Parathyroid adenoma (tissue), 2 donors: Measurements from ENCODE around the gene ZBTB38.

ENCODE experiments used
- H2AFZ ChIP-seq: fragments of 300-600 bp; sonication (generic); one replicate; pipeline ENCODE4 v1.7.0; 2017; ENCODE audit warnings: antibody characterized with exemption, mild to moderate bottlenecking
- H3K27ac ChIP-seq: fragments of 300-600 bp; sonication (generic); one replicate; pipeline ENCODE4 v1.7.0; 2017
- H3K27me3 ChIP-seq: fragments of 300-600 bp; sonication (generic); one replicate; pipeline ENCODE4 v1.7.0; 2017; ENCODE audit warnings: low read length; ENCODE audit not compliant: control insufficient read depth, insufficient read depth
- H3K36me3 ChIP-seq: fragments of 300-600 bp; sonication (generic); one replicate; pipeline ENCODE4 v1.7.0; 2017; ENCODE audit warnings: low read length; ENCODE audit not compliant: control insufficient read depth, insufficient read depth
- H3K4me1 ChIP-seq: fragments of 300-600 bp; sonication (generic); one replicate; pipeline ENCODE4 v1.7.0; 2017; ENCODE audit warnings: control low read depth
- H3K4me2 ChIP-seq: fragments of 300-600 bp; sonication (generic); one replicate; pipeline ENCODE4 v1.7.0; 2017; ENCODE audit warnings: low read length
- H3K4me3 ChIP-seq: fragments of 300-600 bp; sonication (generic); one replicate; pipeline ENCODE4 v1.7.0; 2017; ENCODE audit warnings: low read depth, low read length
- H3K79me2 ChIP-seq: fragments of 300-600 bp; sonication (generic); one replicate; pipeline ENCODE4 v1.7.0; 2017; ENCODE audit warnings: control low read depth
- H3K9ac ChIP-seq: fragments of 300-600 bp; sonication (generic); one replicate; pipeline ENCODE4 v1.7.0; 2017; ENCODE audit warnings: mild to moderate bottlenecking
- H3K9me3 ChIP-seq: fragments of 300-600 bp; sonication (generic); one replicate; pipeline ENCODE4 v1.7.0; 2017; ENCODE audit warnings: low read length; ENCODE audit not compliant: control insufficient read depth
- CTCF ChIP-seq: fragments of 300-600 bp; sonication (generic); IDR thresholded peaks from one replicate; pipeline ENCODE4 v1.7.0; 2017; ENCODE audit warnings: antibody characterized with exemption, mild to moderate bottlenecking
- donor health status: primary hyperparathyroidism.

ZBTB38 gene

GRCh38 chr3:141334627-141335250 is 33.6 kb upstream of the ZBTB38 start:
- TF ChIP-seq CTCF: no peak
- H3K4me2 ChIP-seq: no peak overlapping the region
- no peaks in the 10 kb centered on the region for H3K27me3 ChIP-seq

GRCh38 chr3:141335531-141336061 is 32.7 kb upstream of the ZBTB38 start:
- H2AFZ ChIP-seq: no peak overlapping the region
- no peaks in the 10 kb centered on the region for H3K27me3 ChIP-seq
- no peak overlapping the region for H3K4me2 ChIP-seq
- no peak overlapping the region for H3K9ac ChIP-seq
- H3K27ac ChIP-seq: no peak overlapping the region
- no peaks in the 10 kb centered on the region for H3K79me2 ChIP-seq
- H3K9me3 ChIP-seq: no peaks in the 10 kb centered on the region
- TF ChIP-seq CTCF: no peak
- H3K36me3 ChIP-seq: no peaks in the 10 kb centered on the region
- H3K4me3 ChIP-seq: no peak overlapping the region
- H3K4me1 ChIP-seq: no peaks in the 10 kb centered on the region

More at GRCh38 chr3:141334627-141335250, 33.6 kb upstream of the ZBTB38 start:
- no peak overlapping the region for H3K27ac ChIP-seq
- no peak overlapping the region for H3K9ac ChIP-seq
- no peaks in the 10 kb centered on the region for H3K36me3 ChIP-seq
- no peaks in the 10 kb centered on the region for H3K79me2 ChIP-seq
- H3K4me3 ChIP-seq: no peak overlapping the region
- H2AFZ ChIP-seq: no peak overlapping the region
- no peaks in the 10 kb centered on the region for H3K9me3 ChIP-seq
- H3K4me1 ChIP-seq: no peaks in the 10 kb centered on the region

- no peaks in the 10 kb centered on the region for H3K36me3 ChIP-seq
- no peaks in the 10 kb centered on the region for H3K9me3 ChIP-seq
- H3K79me2 ChIP-seq: no peaks in the 10 kb centered on the region
- no peak for TF ChIP-seq CTCF
- no peaks in the 10 kb centered on the region for H3K27me3 ChIP-seq
- H2AFZ ChIP-seq: no peak overlapping the region
- H3K4me3 ChIP-seq: no peak overlapping the region
- no peaks in the 10 kb centered on the region for H3K4me1 ChIP-seq
- no peak overlapping the region for H3K4me2 ChIP-seq
- no peak overlapping the region for H3K9ac ChIP-seq
- H3K27ac ChIP-seq: no peak overlapping the region
Observed at GRCh38 chr3:141336672-141337522, 31.4 kb upstream of the ZBTB38 start.

GRCh38 chr3:141337523-141337854 is 30.8 kb upstream of the ZBTB38 start:
- Histone ChIP-seq H3K9ac (no peak overlapping the region), H3K9me3 (no peaks in the 10 kb centered on the region), H3K4me2 (no peak overlapping the region), H3K27ac (no peak overlapping the region), H3K4me1 (no peaks in the 10 kb centered on the region), H3K4me3 (no peak overlapping the region), H3K36me3 (no peaks in the 10 kb centered on the region), H3K79me2 (no peaks in the 10 kb centered on the region), H2AFZ (no peak overlapping the region), H3K27me3 (no peaks in the 10 kb centered on the region)
- no peak for TF ChIP-seq CTCF
